Endothelial cell (in vitro differentiated cells): ENCODE results near the gene GMNN. TPM values are rescaled to one million over a fixed set of nuclear protein-coding genes. Genes with fewer than 3 reads are reported as not detected.
"Not testable (repeated sequence)": the region's sequence is repeated elsewhere in the genome, so short reads cannot be mapped to it uniquely, and the experiment has no call there.

Experiments used
- DNase-seq: peaks from one replicate; pipeline ENCODE4 v3.0.0; 2021; ENCODE audit warnings: low spot score
- H3K27ac Mint-ChIP-seq: one replicate; pipeline ENCODE4 v1.8.0; 2021; ENCODE audit warnings: mixed read lengths, inconsistent platforms; ENCODE audit not compliant: unreplicated experiment
- H3K27me3 Mint-ChIP-seq: one replicate; pipeline ENCODE4 v1.8.0; 2021; ENCODE audit warnings: mild to moderate bottlenecking, moderate library complexity, mixed read lengths, inconsistent platforms; ENCODE audit not compliant: unreplicated experiment
- H3K36me3 Mint-ChIP-seq: one replicate; pipeline ENCODE4 v1.8.0; 2021; ENCODE audit warnings: mild to moderate bottlenecking, low read depth, mixed read lengths, inconsistent platforms; ENCODE audit not compliant: unreplicated experiment
- H3K4me1 Mint-ChIP-seq: one replicate; pipeline ENCODE4 v1.8.0; 2021; ENCODE audit warnings: mild to moderate bottlenecking, mixed read lengths, inconsistent platforms; ENCODE audit not compliant: unreplicated experiment
- H3K4me3 Mint-ChIP-seq: one replicate; pipeline ENCODE4 v1.8.0; 2021; ENCODE audit warnings: mild to moderate bottlenecking, mixed read lengths, inconsistent platforms; ENCODE audit not compliant: unreplicated experiment
- H3K9me3 Mint-ChIP-seq: one replicate; pipeline ENCODE4 v1.8.0; 2021; ENCODE audit warnings: mixed read lengths, inconsistent platforms; ENCODE audit not compliant: unreplicated experiment
- CTCF ChIP-seq: fragments of 200-600 bp; sonication (generic); IDR thresholded peaks from one replicate; pipeline ENCODE4 v1.5.0; 2021; ENCODE audit warnings: antibody characterized with exemption; ENCODE audit not compliant: unreplicated experiment
- long read RNA-seq: library from polyadenylated mRNA; unstranded; transcript quantifications from one replicate; pipeline ENCODE4 v2.0.0, GENCODE V29; 2020; ENCODE audit not compliant: unreplicated experiment
- total RNA-seq: library from RNA; stranded (reverse); fragmentation: NEBNext Ultra II Directional; extraction: Animal tissue kit (Norgen Biotek cat#: 25700); gene quantifications from one replicate; pipeline ENCODE4 v1.2.1, GENCODE V29; 2021; ENCODE audit not compliant: unreplicated experiment

The GMNN gene
- total RNA-seq = 24.7 TPM
- long read RNA-seq, transcript GMNN-202 (7 exons, 1,133 nt) = minor isoform, 6 of 18 reads
- long read RNA-seq, transcript GMNN-201 (7 exons, 1,262 nt) = major isoform, 9 of 18 reads
- long read RNA-seq, partial matches to known transcripts = 1 of 18 reads
- long read RNA-seq, other reads (novel, unspliced or antisense) = 2 of 18 reads

DNA sequence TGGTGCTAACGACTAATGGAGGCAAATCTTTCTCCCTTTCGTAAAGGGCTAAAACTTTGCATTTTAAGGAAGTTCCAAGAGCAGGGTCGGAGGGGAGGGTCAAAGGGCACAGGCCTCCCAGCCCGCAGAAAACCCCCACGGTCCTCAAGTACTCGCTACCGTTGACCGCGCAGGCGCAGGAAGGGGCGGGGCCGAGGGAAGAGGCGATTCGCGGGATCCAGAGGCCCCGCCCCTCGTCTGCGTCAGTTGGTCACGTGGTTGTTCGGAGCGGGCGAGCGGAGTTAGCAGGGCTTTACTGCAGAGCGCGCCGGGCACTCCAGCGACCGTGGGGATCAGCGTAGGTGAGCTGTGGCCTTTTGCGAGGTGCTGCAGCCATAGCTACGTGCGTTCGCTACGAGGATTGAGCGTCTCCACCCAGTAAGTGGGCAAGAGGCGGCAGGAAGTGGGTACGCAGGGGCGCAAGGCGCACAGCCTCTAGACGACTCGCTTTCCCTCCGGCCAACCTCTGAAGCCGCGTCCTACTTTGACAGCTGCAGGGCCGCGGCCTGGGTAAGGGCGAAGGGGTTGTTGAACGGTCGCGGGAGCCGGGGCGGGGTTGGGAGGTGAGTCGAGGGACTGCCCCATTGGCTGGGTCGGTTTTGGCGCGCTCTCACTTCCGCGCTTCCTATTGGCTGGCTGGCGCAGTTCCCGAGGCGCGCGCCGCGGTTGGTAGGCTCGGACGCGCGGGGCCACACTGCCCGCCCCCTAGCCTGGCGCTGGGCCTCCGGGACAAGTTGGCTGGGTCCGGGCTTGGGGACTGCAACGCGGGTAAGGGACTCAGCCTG is at the start of gene GMNN:
GMNN (plus strand) TSS at position 242 of the 824 bp plus-strand sequence. CDS start 2,310 bp downstream, outside the sequence.
- peaks cover 10% of the 10 kb centered on the region for H3K4me1 Mint-ChIP-seq
- H3K27me3 Mint-ChIP-seq = no peaks in the 10 kb centered on the region
- peak within 1 kb of the TSS; percentile 85 for H3K27ac Mint-ChIP-seq
- TF ChIP-seq CTCF = no peak
- no peaks in the 10 kb centered on the region for H3K9me3 Mint-ChIP-seq
- no peaks in the 10 kb centered on the region for H3K36me3 Mint-ChIP-seq
- DNase-seq = peak; percentile 99
- H3K4me3 Mint-ChIP-seq = peak within 1 kb of the TSS; percentile 96

GRCh38 chr6:24730653-24731052 is 44.1 kb upstream of the GMNN start:
- H3K27ac Mint-ChIP-seq, H3K4me1 Mint-ChIP-seq: not testable (repeated sequence)
- peaks cover 16% of the 10 kb centered on the region for H3K9me3 Mint-ChIP-seq

DNA sequence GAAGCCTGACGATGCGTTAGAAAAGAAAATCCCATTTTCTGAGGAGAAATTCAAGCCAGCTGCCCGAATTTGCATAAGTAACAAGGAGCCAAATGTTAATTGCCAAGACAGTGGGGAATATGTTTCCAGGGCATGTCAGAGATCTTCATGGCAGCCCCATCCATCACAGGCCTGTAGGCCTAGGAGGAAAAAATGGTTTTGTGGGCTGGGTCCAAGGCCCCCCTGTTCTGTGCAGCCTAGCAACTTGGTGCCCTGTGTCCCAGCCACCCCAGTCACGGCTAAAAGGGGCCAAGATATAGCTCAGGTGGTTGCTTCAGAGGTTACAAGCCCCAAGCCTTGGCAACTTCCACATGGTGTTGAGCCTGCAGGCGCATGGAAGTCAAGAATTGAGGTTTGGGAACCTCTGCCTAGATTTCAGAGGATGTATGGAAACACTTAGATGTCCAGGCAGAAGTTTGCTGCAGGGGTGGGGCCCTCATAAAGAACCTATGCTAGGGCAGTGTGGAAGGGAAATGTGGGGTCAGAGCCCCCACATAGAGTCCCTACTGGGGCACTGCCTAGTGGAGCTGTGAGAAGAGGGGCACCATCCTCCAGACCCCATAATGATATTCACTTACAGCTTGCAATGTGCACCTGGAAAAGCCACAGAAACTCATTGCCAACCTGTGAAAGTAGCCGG is 43.1 kb upstream of the GMNN start:
- H3K9me3 Mint-ChIP-seq = peaks cover 16% of the 10 kb centered on the region
- H3K4me3 Mint-ChIP-seq, H3K36me3 Mint-ChIP-seq, DNase-seq, H3K27me3 Mint-ChIP-seq, H3K27ac Mint-ChIP-seq, H3K4me1 Mint-ChIP-seq: not testable (repeated sequence)

More at GRCh38 chr6:24730653-24731052, 44.1 kb upstream of the GMNN start:
- not testable (repeated sequence) for H3K27me3 Mint-ChIP-seq, H3K36me3 Mint-ChIP-seq, DNase-seq, H3K4me3 Mint-ChIP-seq

DNA sequence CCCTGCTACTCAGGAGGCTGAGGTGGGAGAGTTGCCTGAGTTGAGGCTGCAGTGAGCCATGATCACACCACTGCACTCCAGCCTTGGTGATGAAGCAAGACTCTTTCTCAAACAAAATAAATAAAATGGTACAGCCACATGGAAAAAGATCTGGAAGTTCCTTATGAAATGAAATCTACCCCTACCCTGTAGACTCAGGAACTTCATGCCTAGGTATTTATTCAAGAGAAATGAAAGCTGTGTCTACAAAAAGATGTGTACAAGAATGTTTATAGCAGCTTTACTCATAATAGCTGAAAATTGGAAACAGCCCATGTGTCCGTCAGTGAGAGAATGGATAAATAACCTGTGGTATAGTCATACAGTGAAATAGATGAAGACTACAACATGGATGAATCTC is 40.6 kb upstream of the GMNN start:
- H3K4me1 Mint-ChIP-seq = no peaks in the 10 kb centered on the region
- H3K27me3 Mint-ChIP-seq = no peaks in the 10 kb centered on the region
- peaks cover 16% of the 10 kb centered on the region for H3K9me3 Mint-ChIP-seq
- no peak for DNase-seq
- no peak overlapping the region for H3K27ac Mint-ChIP-seq
- H3K4me3 Mint-ChIP-seq = no peak overlapping the region
- TF ChIP-seq CTCF = no peak
- peaks cover 8% of the 10 kb centered on the region for H3K36me3 Mint-ChIP-seq

GRCh38 chr6:24734710-24735109 is 40.0 kb upstream of the GMNN start:
- H3K4me3 Mint-ChIP-seq, H3K36me3 Mint-ChIP-seq, H3K27ac Mint-ChIP-seq, H3K4me1 Mint-ChIP-seq, DNase-seq, H3K27me3 Mint-ChIP-seq: not testable (repeated sequence)
- H3K9me3 Mint-ChIP-seq = peaks cover 16% of the 10 kb centered on the region

GRCh38 chr6:24738741-24739140 is 36.0 kb upstream of the GMNN start:
- H3K4me1 Mint-ChIP-seq = no peaks in the 10 kb centered on the region
- H3K36me3 Mint-ChIP-seq = no peaks in the 10 kb centered on the region
- no peak for DNase-seq
- no peaks in the 10 kb centered on the region for H3K27me3 Mint-ChIP-seq
- no peak overlapping the region for H3K27ac Mint-ChIP-seq
- H3K9me3 Mint-ChIP-seq = no peaks in the 10 kb centered on the region
- no peak for TF ChIP-seq CTCF
- no peak overlapping the region for H3K4me3 Mint-ChIP-seq
